HepG2 (cell line): ENCODE results near the gene EED. TPM values are rescaled to one million over a fixed set of nuclear protein-coding genes. Genes with fewer than 3 reads are reported as not detected.
A peak's percentile ranks its signal among the peaks of the same experiment; 100 is the strongest.

Experiments used
- CBX5 ChIP-seq: sonication (generic); formaldehyde crosslinking; IDR thresholded peaks from 2 replicates; pipeline ENCODE4 v1.4.0; 2020; ENCODE audit warnings: missing genetic modification reagents, borderline replicate concordance
- FOSL2 ChIP-seq: sonication (generic); formaldehyde crosslinking; IDR thresholded peaks from 2 replicates; pipeline ENCODE4 v1.4.0; 2020; ENCODE audit warnings: missing genetic modification reagents
- GFI1 ChIP-seq: sonication (generic); formaldehyde crosslinking; IDR thresholded peaks from 2 replicates; pipeline ENCODE4 v1.5.0; 2020; ENCODE audit warnings: missing genetic modification reagents, mild to moderate bottlenecking, borderline replicate concordance
- HMG20B ChIP-seq: conservative IDR thresholded peaks from 2 replicates; pipeline ENCODE4 v1.6.1; 2016; ENCODE audit warnings: missing genetic modification reagents, missing compliant biosample characterization
- HOXA3 ChIP-seq: sonication (generic); formaldehyde crosslinking; IDR thresholded peaks from 2 replicates; pipeline ENCODE4 v1.5.0; 2020; ENCODE audit warnings: missing genetic modification reagents
- NR1H2 ChIP-seq: sonication (generic); formaldehyde crosslinking; IDR thresholded peaks from 2 replicates; pipeline ENCODE4 v1.8.1; 2022; ENCODE audit warnings: low read depth, missing genetic modification reagents, borderline replicate concordance
- POLR2A ChIP-seq, 2 experiments: IDR thresholded peaks; 2 replicates each; pipeline ENCODE4 v1.6.1; 2011; ENCODE audit warnings: low read depth in 2 of 2, low read length in 2 of 2, mild to moderate bottlenecking in 1 of 2, moderate library complexity in 1 of 2; ENCODE audit not compliant: insufficient read depth in 1 of 2
- REL ChIP-seq: sonication (generic); formaldehyde crosslinking; conservative IDR thresholded peaks from 2 replicates; pipeline ENCODE4 v1.8.0; 2022; ENCODE audit warnings: mild to moderate bottlenecking, missing genetic modification reagents, moderate library complexity
- SATB2 ChIP-seq: sonication (generic); formaldehyde crosslinking; IDR thresholded peaks from 2 replicates; pipeline ENCODE4 v1.5.0; 2020; ENCODE audit warnings: missing genetic modification reagents
- TEAD3 ChIP-seq: optimal IDR thresholded peaks from 2 replicates; pipeline ENCODE3; 2016; ENCODE audit warnings: borderline replicate concordance
- ZBTB7B ChIP-seq: sonication (generic); formaldehyde crosslinking; IDR thresholded peaks from 2 replicates; pipeline ENCODE4 v1.4.0; 2020; ENCODE audit warnings: missing genetic modification reagents
- ZNF468 ChIP-seq: sonication (generic); formaldehyde crosslinking; IDR thresholded peaks from 2 replicates; pipeline ENCODE4 v1.8.0; 2022; ENCODE audit warnings: mild to moderate bottlenecking, moderate library complexity, missing genetic modification reagents
- ZNF512 ChIP-seq: sonication (generic); formaldehyde crosslinking; IDR thresholded peaks from 2 replicates; pipeline ENCODE4 v1.4.0; 2020; ENCODE audit warnings: mild to moderate bottlenecking, missing genetic modification reagents
- ZNF644 ChIP-seq: IDR thresholded peaks from 2 replicates; pipeline ENCODE4 v1.6.1; 2016; ENCODE audit warnings: low read depth
- ZNF782 ChIP-seq: sonication (generic); formaldehyde crosslinking; IDR thresholded peaks from 2 replicates; pipeline ENCODE4 v1.4.0; 2020; ENCODE audit warnings: missing genetic modification reagents, mild to moderate bottlenecking, borderline replicate concordance
- ZSCAN31 ChIP-seq: sonication (generic); formaldehyde crosslinking; IDR thresholded peaks from 2 replicates; pipeline ENCODE4 v1.5.0; 2020; ENCODE audit warnings: low read depth, mild to moderate bottlenecking, missing genetic modification reagents
- polyA plus RNA-seq, 8 experiments: library from polyadenylated mRNA; depleted of rRNA in 3 of 8; stranded (reverse) in 7 of 8; unstranded in 1 of 8; fragments of >200 nt; fragmentation: Illumina TruSeq in 4 of 8; extraction: Trizol in 4 of 8; gene quantifications; 2 replicates each; pipeline versions ENCODE4 v1.2.1 to v1.2.3, GENCODE V29; 2011 to 2016; ENCODE audit warnings: low read depth in 4 of 8, missing spikeins in 1 of 8, mixed read lengths in 1 of 8; ENCODE audit not compliant: insufficient read depth in 1 of 8
- total RNA-seq, 5 experiments: library from RNA; depleted of rRNA; stranded (reverse); fragments of >200 nt; fragmentation: Illumina TruSeq; extraction: Trizol; gene quantifications; 2 replicates each; pipeline ENCODE4 v1.2.3, GENCODE V29; 2016; ENCODE audit warnings: low read depth in 1 of 5
- TF ChIP-seq, protein P1 (sequence below): fragments of 450-650 bp; IDR thresholded peaks from 2 replicates; pipeline ENCODE4 v1.6.1; 2016
- TF ChIP-seq, protein P2 (sequence below): sonication (generic); formaldehyde crosslinking; IDR thresholded peaks from 2 replicates; pipeline ENCODE4 v1.8.0; 2022; ENCODE audit warnings: missing genetic modification reagents, mild to moderate bottlenecking, borderline replicate concordance
- TF ChIP-seq, protein P3 (sequence below): sonication (generic); formaldehyde crosslinking; IDR thresholded peaks from 2 replicates; pipeline ENCODE4 v1.5.1; 2020; ENCODE audit warnings: missing genetic modification reagents, mild to moderate bottlenecking, borderline replicate concordance
- TF ChIP-seq, protein P4 (sequence below): sonication (generic); formaldehyde crosslinking; IDR thresholded peaks from 2 replicates; pipeline ENCODE4 v1.8.0; 2022; ENCODE audit warnings: missing genetic modification reagents, mild to moderate bottlenecking, inconsistent platforms, borderline replicate concordance

Gene EED
- total and polyA plus RNA-seq, 2 of the 13 experiments (the other 11 are each of a cell fraction or from before 2014, with no cell fraction given): 11.0 to 28.4 TPM

GRCh38 chr11:86209806-86210657 lies 34.5 kb upstream of the EED start (continued):
- TF ChIP-seq POLR2A (IDR thresholded peaks at IDR 0.05; ENCODE audit: insufficient read depth in 1 of 2, low read depth in 2 of 2, low read length in 2 of 2) (0 out of 4 replicates have a peak, but pooled peaks of 1 of the 2 experiments have one; percentile 41), ZNF782 (CRISPR knock-in tag) (no peak), FOSL2 (CRISPR knock-in tag) (peak; percentile 73), HMG20B (CRISPR knock-in tag) (peak; percentile 74; the same call in 1 of the 2 replicates), GFI1 (CRISPR knock-in tag) (no peak), HOXA3 (CRISPR knock-in tag) (no peak), CBX5 (CRISPR knock-in tag) (no peak), ZNF468 (CRISPR knock-in tag) (no peak), NR1H2 (CRISPR knock-in tag) (no peak), ZNF512 (no peak), TEAD3 (CRISPR knock-in tag) (peak; percentile 36), SATB2 (no peak), REL (CRISPR knock-in tag) (no peak), ZBTB7B (CRISPR knock-in tag) (peak; percentile 21; the same call in 1 of the 2 replicates), ZSCAN31 (no peak), ZNF644 (CRISPR knock-in tag) (peak; percentile 60; the same call in 1 of the 2 replicates)
- TF ChIP-seq, protein P1, sequence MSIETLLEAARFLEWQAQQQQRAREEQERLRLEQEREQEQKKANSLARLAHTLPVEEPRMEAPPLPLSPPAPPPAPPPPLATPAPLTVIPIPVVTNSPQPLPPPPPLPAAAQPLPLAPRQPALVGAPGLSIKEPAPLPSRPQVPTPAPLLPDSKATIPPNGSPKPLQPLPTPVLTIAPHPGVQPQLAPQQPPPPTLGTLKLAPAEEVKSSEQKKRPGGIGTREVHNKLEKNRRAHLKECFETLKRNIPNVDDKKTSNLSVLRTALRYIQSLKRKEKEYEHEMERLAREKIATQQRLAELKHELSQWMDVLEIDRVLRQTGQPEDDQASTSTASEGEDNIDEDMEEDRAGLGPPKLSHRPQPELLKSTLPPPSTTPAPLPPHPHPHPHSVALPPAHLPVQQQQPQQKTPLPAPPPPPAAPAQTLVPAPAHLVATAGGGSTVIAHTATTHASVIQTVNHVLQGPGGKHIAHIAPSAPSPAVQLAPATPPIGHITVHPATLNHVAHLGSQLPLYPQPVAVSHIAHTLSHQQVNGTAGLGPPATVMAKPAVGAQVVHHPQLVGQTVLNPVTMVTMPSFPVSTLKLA: no peak
- TF ChIP-seq, protein P2, sequence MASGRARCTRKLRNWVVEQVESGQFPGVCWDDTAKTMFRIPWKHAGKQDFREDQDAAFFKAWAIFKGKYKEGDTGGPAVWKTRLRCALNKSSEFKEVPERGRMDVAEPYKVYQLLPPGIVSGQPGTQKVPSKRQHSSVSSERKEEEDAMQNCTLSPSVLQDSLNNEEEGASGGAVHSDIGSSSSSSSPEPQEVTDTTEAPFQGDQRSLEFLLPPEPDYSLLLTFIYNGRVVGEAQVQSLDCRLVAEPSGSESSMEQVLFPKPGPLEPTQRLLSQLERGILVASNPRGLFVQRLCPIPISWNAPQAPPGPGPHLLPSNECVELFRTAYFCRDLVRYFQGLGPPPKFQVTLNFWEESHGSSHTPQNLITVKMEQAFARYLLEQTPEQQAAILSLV: no peak
- TF ChIP-seq, protein P3, sequence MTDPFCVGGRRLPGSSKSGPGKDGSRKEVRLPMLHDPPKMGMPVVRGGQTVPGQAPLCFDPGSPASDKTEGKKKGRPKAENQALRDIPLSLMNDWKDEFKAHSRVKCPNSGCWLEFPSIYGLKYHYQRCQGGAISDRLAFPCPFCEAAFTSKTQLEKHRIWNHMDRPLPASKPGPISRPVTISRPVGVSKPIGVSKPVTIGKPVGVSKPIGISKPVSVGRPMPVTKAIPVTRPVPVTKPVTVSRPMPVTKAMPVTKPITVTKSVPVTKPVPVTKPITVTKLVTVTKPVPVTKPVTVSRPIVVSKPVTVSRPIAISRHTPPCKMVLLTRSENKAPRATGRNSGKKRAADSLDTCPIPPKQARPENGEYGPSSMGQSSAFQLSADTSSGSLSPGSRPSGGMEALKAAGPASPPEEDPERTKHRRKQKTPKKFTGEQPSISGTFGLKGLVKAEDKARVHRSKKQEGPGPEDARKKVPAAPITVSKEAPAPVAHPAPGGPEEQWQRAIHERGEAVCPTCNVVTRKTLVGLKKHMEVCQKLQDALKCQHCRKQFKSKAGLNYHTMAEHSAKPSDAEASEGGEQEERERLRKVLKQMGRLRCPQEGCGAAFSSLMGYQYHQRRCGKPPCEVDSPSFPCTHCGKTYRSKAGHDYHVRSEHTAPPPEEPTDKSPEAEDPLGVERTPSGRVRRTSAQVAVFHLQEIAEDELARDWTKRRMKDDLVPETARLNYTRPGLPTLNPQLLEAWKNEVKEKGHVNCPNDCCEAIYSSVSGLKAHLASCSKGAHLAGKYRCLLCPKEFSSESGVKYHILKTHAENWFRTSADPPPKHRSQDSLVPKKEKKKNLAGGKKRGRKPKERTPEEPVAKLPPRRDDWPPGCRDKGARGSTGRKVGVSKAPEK (CRISPR knock-in tag): no peak
- TF ChIP-seq, protein P4, sequence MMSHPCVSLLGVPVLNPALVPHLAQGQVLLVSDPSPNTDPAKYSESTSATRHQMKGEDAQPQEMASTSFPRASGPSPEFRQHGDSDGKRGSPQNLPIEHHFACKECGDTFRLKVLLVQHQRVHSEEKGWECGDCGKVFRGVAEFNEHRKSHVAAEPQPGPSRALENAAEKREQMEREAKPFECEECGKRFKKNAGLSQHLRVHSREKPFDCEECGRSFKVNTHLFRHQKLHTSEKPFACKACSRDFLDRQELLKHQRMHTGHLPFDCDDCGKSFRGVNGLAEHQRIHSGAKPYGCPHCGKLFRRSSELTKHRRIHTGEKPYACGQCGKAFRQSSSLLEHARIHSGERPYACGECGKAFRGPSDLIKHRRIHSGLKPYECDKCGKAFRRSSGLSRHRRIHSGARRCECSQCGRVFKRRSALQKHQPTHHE (CRISPR knock-in tag): peak; percentile 36; the same call in 1 of the 2 replicates
